Suprapubic skin (tissue), 4 donors: ENCODE results near the gene TAS2R40. TPM values are rescaled to one million over a fixed set of nuclear protein-coding genes. Genes with fewer than 3 reads are reported as not detected.

Experiments used
- DNase-seq, 2 donors: peaks; one replicate each; pipeline ENCODE4 v3.0.0-alpha.2; 2019; ENCODE audit warnings: low spot score in 2 of 2
- H3K27ac ChIP-seq: fragments of 200-600 bp; sonication (generic); one replicate; pipeline ENCODE4 v1.5.1; 2019
- H3K27me3 ChIP-seq: fragments of 200-600 bp; sonication (generic); one replicate; pipeline ENCODE4 v1.5.1; 2019
- H3K36me3 ChIP-seq: fragments of 200-600 bp; sonication (generic); one replicate; pipeline ENCODE4 v1.5.1; 2019
- H3K4me1 ChIP-seq: fragments of 200-600 bp; sonication (generic); one replicate; pipeline ENCODE4 v1.5.1; 2019
- H3K4me3 ChIP-seq: fragments of 200-600 bp; sonication (generic); one replicate; pipeline ENCODE4 v1.5.1; 2019; ENCODE audit warnings: mild to moderate bottlenecking
- H3K9me3 ChIP-seq: fragments of 200-600 bp; sonication (generic); one replicate; pipeline ENCODE4 v1.5.1; 2019
- EP300 ChIP-seq: sonication (generic); formaldehyde crosslinking; IDR thresholded peaks from one replicate; pipeline ENCODE4 v1.6.1; 2017; ENCODE audit warnings: antibody characterized with exemption
- POLR2A ChIP-seq, 2 donors: fragments of 450-650 bp; IDR thresholded peaks; one replicate each; pipeline ENCODE4 v1.6.1; 2017; ENCODE audit warnings: antibody characterized with exemption in 2 of 2, mild to moderate bottlenecking in 2 of 2, moderate library complexity in 2 of 2
- POLR2AphosphoS5 ChIP-seq, 3 donors: sonication (generic); formaldehyde crosslinking; IDR thresholded peaks; one replicate each; pipeline ENCODE4 v1.6.1; 2017; ENCODE audit warnings: antibody characterized with exemption in 3 of 3
- WGBS: methylation state at CpG from one replicate; pipeline ENCODE4 v1.1.5; 2018; 5-methylcytosine and 5-hydroxymethylcytosine counted together
- total RNA-seq, 4 donors: library from RNA; depleted of rRNA; stranded (reverse); fragments of >200 nt; gene quantifications; one replicate each; pipeline ENCODE4 v1.1.0, GENCODE V29; 2016
- TF ChIP-seq, protein P1 (sequence below), 2 donors: fragments of 200-600 bp in 1 of 2; fragments of 450-650 bp in 1 of 2; sonication (generic) in 1 of 2; IDR thresholded peaks; one replicate each; pipeline ENCODE4 v1.5.1; 2016 to 2019; ENCODE audit warnings: antibody characterized with exemption in 2 of 2, mild to moderate bottlenecking in 1 of 2, moderate library complexity in 1 of 2

Gene TAS2R40
- total RNA-seq, 4 donors from 2014 or later = not detected

DNA sequence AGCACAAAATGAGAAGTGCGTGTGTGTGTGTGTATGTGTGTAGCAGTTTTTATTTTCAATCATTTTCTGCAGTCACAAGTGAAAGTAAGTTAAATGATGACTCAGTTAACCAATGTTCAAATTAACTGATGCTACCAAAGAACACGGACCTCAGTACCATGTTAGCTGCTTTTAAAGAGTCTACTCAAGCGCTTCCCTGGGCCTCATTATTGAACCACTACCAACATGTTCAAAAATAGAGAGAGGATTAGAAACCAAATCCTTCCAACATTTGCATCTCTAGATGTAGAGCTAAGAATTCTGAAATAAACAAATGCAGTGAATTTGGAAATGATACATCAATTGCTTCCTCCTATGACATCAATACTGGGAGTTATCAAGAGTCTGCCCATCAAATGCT lies 38.8 kb upstream of the TAS2R40 start, which contains the start of gene TAS2R39:
TSS of gene TAS2R39 (plus strand) at position 396 of the 400 bp plus-strand sequence. CDS start at position 396, 0 bp downstream.
- TF ChIP-seq POLR2AphosphoS5 (IDR thresholded peaks at IDR 0.05) (no peak), POLR2A (IDR thresholded peaks at IDR 0.05) (no peak), EP300 (no peak)
- TF ChIP-seq, protein P1, sequence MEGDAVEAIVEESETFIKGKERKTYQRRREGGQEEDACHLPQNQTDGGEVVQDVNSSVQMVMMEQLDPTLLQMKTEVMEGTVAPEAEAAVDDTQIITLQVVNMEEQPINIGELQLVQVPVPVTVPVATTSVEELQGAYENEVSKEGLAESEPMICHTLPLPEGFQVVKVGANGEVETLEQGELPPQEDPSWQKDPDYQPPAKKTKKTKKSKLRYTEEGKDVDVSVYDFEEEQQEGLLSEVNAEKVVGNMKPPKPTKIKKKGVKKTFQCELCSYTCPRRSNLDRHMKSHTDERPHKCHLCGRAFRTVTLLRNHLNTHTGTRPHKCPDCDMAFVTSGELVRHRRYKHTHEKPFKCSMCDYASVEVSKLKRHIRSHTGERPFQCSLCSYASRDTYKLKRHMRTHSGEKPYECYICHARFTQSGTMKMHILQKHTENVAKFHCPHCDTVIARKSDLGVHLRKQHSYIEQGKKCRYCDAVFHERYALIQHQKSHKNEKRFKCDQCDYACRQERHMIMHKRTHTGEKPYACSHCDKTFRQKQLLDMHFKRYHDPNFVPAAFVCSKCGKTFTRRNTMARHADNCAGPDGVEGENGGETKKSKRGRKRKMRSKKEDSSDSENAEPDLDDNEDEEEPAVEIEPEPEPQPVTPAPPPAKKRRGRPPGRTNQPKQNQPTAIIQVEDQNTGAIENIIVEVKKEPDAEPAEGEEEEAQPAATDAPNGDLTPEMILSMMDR (IDR thresholded peaks at IDR 0.05) = no peak
- no peak for DNase-seq
- WGBS = 77% methylated on average over 3 of the region's 3 CpGs
- H3K4me1 ChIP-seq = no peaks in the 10 kb centered on the region
- H3K4me3 ChIP-seq = no peak within 1 kb of the TSS
- H3K27ac ChIP-seq = no peak within 1 kb of the TSS
- no peaks in the 10 kb centered on the region for H3K36me3 ChIP-seq
- peaks cover 14% of the 10 kb centered on the region for H3K9me3 ChIP-seq
- H3K27me3 ChIP-seq = no peaks in the 10 kb centered on the region

DNA sequence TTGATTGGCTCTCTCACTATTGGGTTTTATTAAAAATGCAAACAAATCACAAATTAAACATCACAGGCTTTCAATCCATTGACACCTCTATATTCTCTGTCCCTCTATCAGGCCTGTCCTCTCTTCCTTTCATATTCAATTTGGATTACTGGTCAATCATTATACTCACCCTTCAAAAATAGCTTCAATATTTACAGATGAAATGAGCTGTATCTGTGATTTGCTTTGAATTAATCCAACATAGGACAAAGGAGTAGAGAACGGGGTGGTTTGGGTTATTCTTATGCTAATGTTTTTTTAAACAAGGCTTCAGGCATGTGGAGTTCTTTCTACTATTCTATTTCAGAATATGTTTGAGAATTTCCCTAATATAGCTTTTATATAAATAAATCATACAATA lies 36.3 kb upstream of the TAS2R40 start:
- Histone ChIP-seq H3K27ac (no peak overlapping the region), H3K9me3 (no peaks in the 10 kb centered on the region), H3K27me3 (no peaks in the 10 kb centered on the region), H3K4me1 (no peaks in the 10 kb centered on the region), H3K36me3 (no peaks in the 10 kb centered on the region), H3K4me3 (no peak overlapping the region)
- 74% methylated on average over 1 of the region's 1 CpG for WGBS
- no peak for DNase-seq
- TF ChIP-seq POLR2AphosphoS5 (IDR thresholded peaks at IDR 0.05) = no peak
- TF ChIP-seq, protein P1 (IDR thresholded peaks at IDR 0.05) = no peak
- TF ChIP-seq EP300 = no peak
- no peak for TF ChIP-seq POLR2A (IDR thresholded peaks at IDR 0.05)

DNA sequence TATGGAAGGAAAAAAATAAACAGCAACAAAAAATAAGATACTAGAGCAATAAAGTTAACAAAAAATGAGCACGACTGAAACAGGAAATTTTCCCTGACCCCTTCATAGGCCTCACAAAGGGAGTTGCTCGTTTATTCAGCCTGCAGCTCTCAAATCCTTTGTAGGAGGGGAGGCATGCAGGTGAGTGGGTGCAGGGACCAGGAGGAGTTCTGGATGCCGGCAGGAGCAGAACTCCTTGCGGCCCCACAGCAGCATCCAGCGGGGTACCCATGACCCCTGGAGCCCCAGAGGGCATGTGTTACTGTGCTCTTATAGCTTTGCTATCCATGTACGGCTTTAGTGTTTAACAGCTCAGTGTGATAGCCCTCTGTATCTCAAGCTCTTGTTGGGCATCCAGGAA lies 32.8 kb upstream of the TAS2R40 start:
- Histone ChIP-seq H3K9me3 (no peaks in the 10 kb centered on the region), H3K4me3 (no peak overlapping the region), H3K27ac (no peak overlapping the region), H3K4me1 (no peaks in the 10 kb centered on the region), H3K27me3 (no peaks in the 10 kb centered on the region), H3K36me3 (no peaks in the 10 kb centered on the region)
- DNase-seq = no peak
- TF ChIP-seq EP300 (no peak), POLR2AphosphoS5 (IDR thresholded peaks at IDR 0.05) (no peak), POLR2A (IDR thresholded peaks at IDR 0.05) (no peak)
- TF ChIP-seq, protein P1 (IDR thresholded peaks at IDR 0.05) = no peak
- WGBS = 54% methylated on average over 6 of the region's 6 CpGs

DNA sequence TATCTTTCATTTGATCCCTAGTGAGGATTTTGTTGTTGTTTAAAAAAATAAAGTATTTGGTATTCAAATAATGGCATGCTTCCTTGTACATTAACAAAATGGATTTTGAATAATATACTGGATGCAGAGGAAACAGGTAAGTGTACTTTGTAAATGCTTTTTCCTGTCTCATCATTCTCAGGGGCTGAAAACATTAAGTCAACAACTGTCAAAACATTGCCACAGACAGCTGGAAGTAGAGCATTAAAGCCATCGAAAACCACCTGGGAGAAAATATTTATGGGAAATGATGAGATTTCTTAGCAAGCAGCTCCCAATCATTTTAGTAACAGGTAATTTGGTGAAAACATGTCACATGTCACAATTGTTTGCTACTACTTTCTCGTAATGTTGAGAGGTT lies 28.0 kb upstream of the TAS2R40 start:
- no peak overlapping the region for H3K27ac ChIP-seq
- no peak for DNase-seq
- H3K27me3 ChIP-seq = no peaks in the 10 kb centered on the region
- 67% methylated on average over 2 of the region's 2 CpGs for WGBS
- no peaks in the 10 kb centered on the region for H3K36me3 ChIP-seq
- TF ChIP-seq, protein P1 (IDR thresholded peaks at IDR 0.05) = no peak
- TF ChIP-seq POLR2A (IDR thresholded peaks at IDR 0.05) (no peak), POLR2AphosphoS5 (IDR thresholded peaks at IDR 0.05) (no peak), EP300 (no peak)
- no peak overlapping the region for H3K4me3 ChIP-seq
- H3K9me3 ChIP-seq = no peaks in the 10 kb centered on the region
- H3K4me1 ChIP-seq = no peaks in the 10 kb centered on the region

DNA sequence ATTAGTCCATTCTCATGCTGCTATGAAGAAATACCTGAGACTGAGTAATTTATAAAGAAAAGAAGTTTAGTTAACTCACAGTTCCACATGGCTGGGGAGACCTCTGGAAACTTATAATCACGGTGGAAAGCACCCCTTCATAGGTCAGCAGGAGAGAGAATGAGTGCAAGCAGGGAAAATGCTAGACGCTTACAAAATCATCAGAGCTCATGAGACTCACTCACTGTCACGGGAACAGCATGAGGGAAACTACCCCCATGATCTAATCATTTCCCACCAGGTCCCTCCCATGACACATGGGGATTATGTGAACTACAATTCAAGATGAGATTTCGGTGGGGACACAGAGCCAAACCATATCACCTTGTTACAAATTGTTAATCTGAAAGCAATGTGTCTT lies 22.8 kb upstream of the TAS2R40 start:
- TF ChIP-seq POLR2A (IDR thresholded peaks at IDR 0.05) (no peak), POLR2AphosphoS5 (IDR thresholded peaks at IDR 0.05) (no peak), EP300 (no peak)
- TF ChIP-seq, protein P1 (IDR thresholded peaks at IDR 0.05) = no peak
- WGBS = 82% methylated on average over 4 of the region's 4 CpGs

More for the DNA sequence above, 22.8 kb upstream of the TAS2R40 start:
- Histone ChIP-seq H3K4me1 (no peaks in the 10 kb centered on the region), H3K27ac (no peak overlapping the region), H3K9me3 (no peaks in the 10 kb centered on the region), H3K4me3 (no peak overlapping the region), H3K36me3 (no peaks in the 10 kb centered on the region), H3K27me3 (no peaks in the 10 kb centered on the region)
- no peak for DNase-seq
